SW480 (cell line): ENCODE data around the gene FBXW8.

ENCODE experiments used
- DNase-seq: peaks from one replicate; pipeline ENCODE4 v3.0.0-alpha.2; 2016; ENCODE audit warnings: low spot score

FBXW8 gene

DNA sequence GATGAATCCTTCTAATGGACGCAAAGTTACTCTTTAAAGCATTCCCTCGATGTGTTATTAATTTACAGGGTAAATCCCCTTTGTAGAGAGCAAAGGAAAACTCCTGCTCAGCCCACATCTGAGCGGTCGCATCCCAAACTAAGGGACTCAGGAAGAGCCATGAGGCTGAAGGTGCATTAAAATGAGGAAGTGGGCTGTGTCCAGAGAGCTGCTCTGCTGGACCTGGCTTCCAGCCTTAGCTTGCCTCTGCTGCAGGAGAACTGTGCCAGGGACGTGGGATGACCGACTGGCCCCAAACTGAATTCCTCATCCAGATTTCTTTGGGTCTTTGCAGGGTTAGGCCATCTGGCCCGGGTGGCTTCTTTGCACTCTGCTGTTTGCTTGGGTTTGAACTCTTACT, 88.3 kb downstream of the FBXW8 start:
- DNase-seq: no peak

DNA sequence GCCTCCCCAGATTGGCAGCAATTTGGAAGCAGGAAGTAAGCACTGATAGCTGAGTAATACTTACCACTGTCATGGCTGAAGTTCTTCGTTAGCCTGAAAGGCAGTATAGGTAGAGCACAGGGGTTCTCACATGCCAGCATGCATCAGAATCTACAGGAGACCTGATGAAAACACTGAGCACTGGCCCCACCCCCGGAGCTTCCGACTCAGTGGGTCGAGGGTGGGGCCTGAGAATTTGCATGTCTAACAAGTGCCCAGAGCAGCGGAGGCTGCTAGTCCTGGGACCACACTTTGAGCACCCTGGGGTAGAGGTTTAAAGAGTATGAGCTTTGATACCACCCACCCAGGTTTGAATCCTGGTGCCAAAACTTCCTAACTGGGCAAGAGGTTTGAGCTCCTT, 89.6 kb downstream of the FBXW8 start:
- DNase-seq: no peak

DNA sequence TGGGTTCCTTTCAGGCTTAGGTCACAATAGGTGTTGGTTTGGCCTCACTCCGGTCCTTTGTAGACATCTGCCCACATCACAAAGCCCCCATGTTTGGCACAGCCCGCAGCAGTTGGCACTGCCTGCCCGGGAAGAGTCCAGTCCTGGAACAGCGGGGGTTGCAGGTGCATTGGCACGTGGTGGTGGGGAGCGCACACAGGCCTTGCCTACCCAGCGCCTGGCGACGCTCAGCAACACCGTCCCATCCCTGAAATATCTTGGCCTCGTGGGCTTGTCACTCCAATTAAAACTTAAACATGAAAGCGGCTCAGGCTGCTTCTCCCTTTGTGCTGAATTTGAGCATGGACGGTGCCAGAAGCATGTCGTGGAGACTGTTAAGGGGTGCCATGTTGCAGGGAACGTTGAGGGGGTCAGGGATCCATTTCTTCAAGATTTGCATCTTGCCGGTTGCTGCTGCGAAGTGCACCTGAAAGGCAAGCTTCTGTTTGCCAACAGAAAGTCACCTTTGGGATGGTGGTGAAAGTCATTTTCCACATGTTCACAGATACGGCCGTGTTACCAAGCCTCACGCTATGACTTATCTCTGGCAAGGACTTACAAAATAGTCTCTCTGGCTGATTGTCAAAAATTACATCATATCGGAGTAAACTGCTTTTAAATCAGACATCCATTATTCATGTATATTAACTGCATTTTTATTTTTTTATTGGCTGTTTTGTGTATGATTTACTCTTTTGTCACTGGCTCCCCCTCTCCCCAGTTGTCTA, 91.5 kb downstream of the FBXW8 start:
- DNase-seq: no peak

DNA sequence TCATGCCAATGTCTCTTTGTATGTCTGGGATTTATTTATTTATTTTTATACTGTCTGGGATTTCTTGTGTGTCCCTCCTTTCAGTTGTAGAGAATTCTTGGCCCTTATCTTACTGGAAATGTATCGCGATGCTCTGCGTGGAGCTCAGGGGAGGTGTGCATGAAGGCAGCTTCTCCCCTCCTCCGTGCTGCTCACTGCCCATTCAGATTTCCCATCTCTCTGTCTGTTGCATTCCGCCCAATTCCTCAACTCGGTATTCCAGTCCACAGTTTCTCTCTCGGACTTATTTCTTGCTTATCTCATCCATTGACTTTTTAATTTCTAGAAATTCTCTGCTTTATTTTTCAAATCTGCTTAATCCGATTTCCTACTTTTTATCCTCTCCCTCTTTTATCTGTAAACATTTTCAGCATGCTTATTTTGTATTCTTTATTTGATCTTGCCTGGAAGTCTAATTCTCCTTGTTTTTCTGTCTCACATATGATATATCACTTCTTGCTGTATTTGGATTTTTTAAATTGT, 93.2 kb downstream of the FBXW8 start:
- DNase-seq: no peak

DNA sequence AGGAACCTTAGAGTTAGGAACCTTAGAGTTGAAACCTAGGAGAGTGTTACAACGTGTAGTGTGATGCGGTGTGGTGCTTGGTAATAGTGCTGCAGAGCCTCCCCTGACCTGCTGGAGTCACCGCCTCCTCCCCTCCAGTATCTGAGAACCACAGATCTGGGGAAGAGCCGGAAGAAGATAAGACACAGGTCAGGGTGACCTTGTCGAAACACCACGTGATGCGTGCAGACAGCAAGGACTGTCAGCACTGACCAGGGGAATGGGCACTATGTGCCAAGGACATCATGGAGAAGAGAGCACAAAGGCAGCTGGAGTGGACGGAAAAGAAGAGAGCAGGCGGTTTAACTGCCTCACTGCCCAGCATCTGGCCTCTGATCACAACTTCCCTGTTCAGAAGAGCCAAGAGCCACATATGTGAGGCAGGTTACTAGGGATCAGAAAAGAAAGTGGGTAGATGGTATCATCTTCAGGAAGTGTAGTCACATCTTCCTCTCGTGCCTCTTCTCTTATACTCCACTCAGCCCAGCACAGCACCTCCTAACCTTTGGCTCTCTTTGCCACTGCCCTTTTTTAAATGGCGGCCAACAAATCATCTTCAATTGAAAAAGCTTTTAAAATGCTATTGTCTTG, 94.8 kb downstream of the FBXW8 start:
- DNase-seq: no peak

DNA sequence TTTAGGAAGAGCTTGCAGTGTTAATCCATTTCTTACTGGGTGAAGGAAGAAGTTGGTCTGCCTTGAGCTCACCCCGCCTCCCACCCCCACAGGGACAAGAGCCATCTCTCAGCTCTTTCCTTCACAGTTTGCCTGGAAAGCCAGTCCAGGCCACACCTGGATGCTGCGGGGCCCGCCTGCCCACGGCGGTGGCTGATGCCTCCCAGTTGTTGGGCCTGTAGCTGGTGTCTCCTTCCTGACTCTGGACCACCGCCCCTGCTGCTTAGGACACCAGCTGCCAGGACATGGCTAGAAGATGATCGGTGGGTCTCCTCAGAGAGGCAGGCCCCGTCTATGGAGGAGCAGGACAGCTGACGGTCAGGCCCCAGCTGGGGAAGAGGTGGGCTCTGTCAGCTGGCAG, 95.6 kb downstream of the FBXW8 start:
- no peak for DNase-seq

DNA sequence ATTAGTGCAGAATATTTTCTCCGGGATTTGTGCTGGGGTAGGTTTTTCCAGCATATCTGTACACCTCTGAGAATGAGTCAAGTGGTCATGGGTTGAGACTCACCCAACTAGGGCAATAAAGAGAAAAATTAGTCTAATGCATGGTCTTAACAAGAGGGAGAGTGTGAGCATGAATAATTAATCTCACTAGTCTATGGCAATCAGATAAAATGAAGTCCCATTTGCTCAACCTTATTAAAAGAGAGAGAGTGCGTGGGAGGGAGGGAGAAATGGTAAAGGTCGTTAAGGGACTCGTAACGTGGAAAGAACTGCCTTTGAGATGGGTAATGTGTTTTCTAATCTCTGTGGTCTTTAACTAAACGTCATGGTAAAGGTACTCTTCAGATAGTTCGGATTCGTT, 96.8 kb downstream of the FBXW8 start:
- DNase-seq: no peak

DNA sequence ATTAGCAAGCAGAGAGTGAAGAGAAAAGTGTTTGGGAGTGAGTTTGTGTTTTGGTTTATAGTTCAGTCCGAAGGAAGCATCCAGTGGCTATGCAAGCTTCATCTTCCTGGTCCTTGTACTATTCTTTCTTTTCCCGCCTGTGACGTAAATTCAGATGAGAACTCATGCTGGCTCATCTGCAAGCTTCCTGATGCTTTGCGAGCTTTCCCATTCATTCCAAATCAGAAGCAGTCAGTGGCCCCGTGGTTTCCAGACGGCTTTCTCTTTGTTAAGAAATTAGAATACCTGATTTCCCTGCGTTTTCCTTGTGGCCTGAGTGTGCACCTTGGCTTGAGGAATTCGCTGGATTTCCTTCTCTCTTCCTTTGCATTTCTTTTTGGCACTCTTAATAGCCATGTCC, 99.0 kb downstream of the FBXW8 start:
- no peak for DNase-seq

DNA sequence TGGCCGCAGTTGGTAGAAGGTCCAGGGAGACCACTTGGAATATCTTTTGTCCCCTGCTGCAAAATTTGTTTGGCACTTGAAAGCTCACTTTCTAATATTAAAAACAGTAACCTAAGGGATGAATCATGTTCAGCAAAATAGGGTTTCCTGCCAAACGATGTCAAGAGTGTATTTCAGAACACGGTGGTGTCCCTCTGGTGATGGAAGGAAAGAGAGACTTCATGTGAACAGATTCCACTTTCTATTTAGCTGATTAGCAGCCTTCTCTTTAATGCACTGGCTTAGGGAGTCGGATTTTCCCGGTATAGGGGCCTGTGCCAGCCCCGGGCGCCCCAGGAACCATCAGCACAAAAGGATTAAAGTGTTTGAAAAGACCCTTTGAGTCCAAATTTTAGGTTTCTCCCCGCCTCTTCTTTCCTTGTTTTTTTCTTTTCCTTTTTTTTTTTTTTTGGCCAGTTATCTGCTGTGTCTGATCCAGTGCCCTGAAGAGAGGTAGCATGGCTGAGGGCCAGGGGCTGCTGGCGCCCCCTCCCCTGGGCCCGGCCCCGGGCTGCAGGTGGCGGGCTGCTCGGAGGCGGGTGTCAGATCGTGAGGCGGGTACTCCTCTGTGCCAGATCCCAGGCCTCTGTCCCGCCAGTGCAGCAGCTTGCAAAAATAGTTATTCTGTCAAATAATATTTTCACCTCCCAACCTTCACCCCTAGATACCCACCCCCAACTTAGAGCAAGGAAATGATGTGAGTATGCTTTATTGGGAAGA, 100.1 kb downstream of the FBXW8 start:
- DNase-seq: no peak

DNA sequence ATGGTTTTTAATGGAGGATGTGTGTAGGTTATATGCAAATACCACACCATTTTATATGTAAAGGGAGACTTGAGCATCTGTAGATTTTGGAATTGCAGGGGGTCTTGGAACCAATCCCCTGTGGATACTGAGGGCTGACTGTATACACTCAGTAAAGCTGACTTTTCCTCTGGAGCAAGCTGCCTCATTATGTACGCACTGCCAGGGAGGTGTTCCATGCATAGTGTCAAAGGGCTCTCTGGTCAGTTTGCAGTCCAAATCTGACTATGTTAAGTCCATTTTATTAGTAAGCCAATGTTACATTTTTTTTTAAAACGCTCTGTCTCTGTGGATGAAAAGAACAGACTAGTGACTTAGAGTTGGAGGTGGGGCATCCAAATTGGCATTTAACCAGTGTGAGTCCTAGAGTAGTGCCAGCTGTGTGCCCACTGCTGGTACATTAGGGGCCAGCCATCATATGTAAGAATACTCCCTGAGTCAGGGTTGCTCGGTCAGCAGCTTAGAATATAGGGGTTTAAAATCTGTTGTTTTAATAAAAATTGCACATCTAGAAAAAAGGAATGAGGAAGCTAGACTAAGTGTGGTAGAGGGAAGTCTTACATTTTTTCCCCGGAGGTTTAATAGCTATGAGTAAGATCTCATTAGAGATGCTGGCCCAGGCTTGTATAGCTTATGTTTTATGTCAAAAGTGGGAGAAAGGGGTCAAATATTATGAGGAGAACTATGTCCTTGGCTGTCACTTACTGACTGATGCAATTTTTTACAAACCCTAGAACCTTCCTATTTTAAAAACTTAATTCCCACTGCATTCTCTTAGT, 101.4 kb downstream of the FBXW8 start:
- no peak for DNase-seq

DNA sequence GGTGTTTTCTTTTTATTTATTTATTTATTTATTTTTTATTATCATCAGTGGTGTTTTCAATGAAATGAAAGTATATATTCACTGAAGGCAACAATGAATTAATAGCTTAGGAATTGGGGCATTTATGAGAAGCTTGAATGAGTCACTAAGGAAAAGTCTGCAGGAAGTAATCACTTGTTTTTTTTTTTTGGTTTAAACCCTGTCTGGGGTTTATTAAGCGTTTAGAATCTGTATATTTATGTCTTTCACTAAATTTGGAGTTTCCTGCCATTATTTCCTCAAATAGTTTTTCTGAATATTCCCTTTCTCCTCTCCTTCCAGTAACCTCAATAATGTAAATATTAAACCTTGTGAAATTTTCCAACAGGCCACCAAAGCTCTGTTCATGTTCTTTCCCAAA, 103.0 kb downstream of the FBXW8 start:
- DNase-seq: no peak

DNA sequence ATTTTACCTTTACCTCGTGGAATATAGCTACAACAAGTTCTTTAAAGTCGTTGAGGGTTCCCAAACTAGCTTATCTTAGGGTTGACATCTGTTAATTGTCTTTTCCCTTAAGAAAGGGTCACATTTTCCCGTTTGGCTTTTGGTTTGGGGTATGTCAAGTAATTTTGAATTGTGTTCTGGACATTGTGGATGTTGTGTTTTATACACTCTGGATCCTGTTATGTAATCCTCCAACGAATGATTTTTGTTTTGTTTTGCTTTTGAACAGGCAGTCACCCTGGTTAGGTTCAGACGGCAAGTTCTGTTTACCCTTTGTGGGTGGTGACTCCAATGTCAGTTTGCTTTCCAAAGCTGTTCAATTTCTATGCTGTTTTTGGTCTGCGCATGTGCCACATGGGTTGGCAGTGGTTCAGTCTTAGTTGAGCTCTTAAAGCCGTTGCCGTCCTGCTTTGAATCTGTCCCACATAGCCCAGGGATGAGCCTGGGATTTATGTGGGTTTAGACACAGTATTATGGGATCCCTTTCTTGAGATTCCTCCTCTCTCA, 103.7 kb downstream of the FBXW8 start:
- DNase-seq: no peak

DNA sequence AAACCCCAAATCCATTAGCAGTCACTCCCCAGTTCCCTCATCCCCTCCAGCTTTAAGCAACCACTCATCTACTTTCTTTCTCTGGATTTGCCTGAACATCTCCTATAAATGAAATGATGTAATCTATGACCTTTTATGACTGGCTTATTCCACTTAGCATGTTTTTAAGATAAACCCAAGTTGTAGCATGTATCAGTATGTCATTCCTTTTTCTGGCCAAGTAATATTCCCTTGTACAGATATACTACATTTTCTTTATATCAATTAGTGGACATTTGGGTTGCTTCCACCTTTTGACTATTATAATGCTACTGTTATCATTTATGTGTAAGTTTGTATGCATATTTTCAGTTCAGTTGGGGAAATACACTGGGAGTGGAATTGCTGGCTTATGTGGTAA, 105.1 kb downstream of the FBXW8 start:
- DNase-seq: no peak

DNA sequence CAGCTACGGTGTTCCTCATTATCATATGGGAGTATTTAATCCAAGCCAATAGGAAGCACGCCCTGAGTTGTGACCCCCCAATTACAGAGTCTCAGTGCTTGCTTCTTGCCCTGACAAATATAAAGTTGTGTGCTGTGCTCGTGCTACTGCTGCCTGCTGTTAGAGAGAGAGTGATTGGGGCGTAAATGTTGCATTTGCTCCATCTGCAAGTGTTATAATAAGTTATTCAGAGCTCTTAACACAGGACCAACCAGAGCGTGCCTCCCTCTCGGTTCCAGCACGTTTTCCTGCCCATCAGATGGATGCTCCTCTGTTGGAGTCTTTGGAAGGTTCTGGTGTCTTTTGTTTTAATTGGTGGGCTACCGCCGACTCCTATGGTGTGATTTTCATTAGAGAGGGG, 107.1 kb downstream of the FBXW8 start:
- no peak for DNase-seq

DNA sequence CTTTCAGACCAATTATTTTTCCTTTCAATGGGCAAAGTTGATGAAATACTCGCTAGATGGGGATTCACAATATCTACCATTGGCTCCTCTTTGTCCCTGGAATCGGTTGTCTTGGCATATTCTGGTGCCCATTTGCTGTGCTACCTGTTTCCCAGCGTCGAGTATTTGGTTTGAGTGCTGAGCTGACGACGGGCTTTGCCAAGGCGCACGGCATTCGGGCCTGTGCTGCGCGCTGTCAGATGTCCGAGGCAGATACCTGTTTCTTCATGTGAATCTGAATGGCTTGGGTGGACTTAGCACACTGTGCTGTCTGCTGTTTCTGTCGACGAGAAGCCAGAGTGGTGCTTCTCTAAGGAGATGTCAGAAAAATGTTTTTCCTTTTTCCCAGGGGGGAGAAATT, 107.5 kb downstream of the FBXW8 start:
- DNase-seq: no peak

DNA sequence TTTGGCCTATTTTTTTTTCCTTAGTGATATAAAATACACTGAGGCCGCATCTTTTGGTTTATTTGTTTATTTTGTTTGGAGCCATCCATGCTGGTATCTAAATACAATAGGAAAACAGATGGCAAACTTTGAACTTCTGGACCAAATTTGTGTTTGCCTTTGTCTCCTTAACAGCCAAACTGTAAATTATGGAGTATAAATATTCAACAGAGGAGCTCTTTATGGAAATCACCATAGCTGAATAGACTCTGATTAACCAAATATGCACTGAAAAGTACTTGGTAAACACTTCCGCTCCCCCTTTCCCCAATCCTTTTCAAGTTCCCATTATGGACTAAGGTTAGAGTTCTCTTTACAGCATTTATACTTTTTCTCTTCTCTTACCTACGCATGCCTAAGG, 107.9 kb downstream of the FBXW8 start:
- no peak for DNase-seq

DNA sequence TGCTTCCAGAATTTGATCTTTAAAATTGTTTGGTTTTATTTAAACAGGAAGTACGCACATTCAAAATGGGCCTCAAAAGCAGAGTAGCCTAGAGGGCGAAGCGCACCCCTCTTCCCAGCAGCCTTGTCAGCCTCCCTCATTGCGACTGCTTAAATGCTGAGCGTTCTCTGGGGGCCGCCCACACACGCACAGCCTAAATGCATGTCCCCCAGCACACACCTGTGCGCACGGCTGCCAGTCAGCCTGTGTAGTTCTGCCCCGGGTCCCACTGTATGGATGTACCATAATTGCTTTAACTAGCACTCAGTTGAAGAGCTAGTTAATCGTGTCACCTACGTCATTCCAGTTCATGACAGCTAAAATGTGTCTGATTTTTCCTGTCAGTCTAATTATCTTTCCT, 109.1 kb downstream of the FBXW8 start:
- no peak for DNase-seq

DNA sequence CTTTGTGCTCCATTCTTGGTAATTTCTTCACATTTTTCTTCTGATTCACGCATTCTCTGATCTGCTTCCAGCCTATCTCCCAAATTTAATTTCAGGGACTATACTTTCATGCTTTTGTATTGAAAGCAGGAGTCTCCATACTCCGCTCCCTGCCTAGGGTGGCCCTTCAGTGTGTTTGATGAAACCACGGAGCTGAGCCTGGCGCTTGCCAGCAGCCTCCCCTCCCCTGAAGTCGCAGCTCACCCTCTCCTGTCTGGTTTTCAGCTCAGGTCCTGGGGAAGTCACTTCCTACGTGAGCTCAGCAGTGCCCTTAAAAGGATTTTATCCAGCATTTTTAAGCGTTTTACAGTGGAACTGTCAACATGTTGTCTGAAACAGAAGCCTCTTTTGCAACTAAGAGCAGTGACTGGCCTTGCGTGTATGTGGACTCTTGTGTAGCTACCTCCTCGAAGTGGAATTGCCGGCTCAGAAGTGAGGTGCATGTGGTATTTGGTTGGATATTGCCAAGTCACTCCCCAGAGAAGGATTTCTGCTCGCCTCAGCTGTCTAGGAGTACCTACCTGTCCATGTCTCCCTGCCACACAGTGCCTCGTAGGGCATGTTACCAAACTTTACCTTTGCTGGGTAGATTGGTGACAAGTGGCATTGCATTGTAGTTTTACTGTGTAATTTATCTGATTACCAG, 109.9 kb downstream of the FBXW8 start:
- no peak for DNase-seq

DNA sequence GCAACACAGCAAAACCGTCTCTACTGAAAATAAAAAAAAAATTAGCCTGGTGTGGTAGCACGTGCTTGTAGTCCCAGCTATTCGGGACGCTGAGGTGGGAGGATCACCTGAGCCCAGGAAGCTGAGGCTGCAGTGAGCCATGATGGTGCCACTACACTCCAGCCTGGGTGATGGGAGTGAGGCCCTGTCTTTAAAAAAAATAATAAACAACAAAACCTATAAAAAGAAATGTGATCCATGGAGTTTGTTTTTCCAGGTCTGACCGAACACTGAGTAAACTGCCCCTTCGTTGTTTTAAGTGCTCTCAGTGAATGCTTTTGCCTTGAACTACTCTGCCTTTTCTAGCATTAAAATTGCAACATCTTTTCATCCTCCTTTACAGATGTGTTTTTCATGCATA, 111.7 kb downstream of the FBXW8 start:
- DNase-seq: no peak

DNA sequence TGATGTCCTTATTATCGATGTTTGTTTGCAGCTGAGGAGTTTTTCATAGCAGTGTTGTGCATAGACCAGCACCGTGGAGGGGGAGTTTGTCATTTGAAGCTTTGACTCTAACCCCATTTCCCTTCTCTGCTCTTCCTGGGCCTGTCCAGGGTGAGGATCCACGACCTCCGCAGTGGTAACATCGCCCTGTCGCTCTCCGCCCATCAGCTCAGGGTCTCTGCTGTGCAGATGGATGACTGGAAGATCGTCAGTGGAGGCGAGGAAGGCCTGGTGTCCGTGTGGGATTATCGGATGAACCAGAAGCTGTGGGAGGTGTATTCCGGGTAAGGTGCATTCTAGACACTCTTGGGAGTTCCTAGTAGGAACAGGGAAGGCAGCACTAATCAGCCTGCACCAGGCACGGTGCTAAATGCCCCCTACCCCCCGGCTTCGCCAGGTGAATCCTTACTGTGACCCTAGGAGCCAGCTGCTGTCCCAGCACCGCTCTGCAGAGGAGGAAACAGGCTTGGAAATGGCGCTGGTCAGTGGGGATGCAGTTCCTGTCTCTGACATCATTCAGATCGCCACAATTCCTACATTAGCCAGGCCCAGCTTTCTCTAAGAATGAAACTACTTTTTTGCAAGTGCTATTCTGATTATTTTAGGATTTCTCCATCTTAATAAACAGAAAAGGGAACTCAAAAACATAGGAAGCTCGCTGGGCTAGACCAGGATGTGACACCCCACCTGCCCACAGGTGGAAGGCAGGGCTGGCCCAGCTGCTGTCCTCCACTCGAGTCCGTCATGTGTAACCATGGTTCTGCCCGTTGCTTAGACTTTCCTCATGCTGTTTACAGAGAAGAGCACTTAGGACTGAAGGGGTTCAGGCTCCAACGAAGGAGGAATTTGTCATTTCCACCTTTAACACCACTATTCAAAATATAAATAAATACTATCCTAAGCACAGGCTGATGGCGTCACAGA, 113.5 kb downstream of the FBXW8 start:
- DNase-seq: no peak
